ENCODE results near the gene SRSF2.

SRSF2 gene

GRCh38 chr17:76706817-76707216, 30.3 kb downstream of the SRSF2 start:
- no peak for TF ChIP-seq CTCF (IDR thresholded peaks at IDR 0.05; ENCODE audit: control insufficient read depth, insufficient read depth, low read depth, low read length, missing control alignments)
- no peak overlapping the region for H3K4me3 ChIP-seq (ENCODE audit: control insufficient read depth, low read depth, low read length)
- DNase-seq (ENCODE audit: low read depth), result no peak

GRCh38 chr17:76704805-76705204, 32.3 kb downstream of the SRSF2 start:
- TF ChIP-seq CTCF (IDR thresholded peaks at IDR 0.05; ENCODE audit: control insufficient read depth, insufficient read depth, low read depth, low read length, missing control alignments), result no peak
- H3K4me3 ChIP-seq (ENCODE audit: control insufficient read depth, low read depth, low read length), result no peak overlapping the region
- no peak for DNase-seq (ENCODE audit: low read depth)

GRCh38 chr17:76702941-76703637, 34.0 kb downstream of the SRSF2 start:
- TF ChIP-seq CTCF (IDR thresholded peaks at IDR 0.05; ENCODE audit: control insufficient read depth, insufficient read depth, low read depth, low read length, missing control alignments), result no peak
- no peak for DNase-seq (ENCODE audit: low read depth)
- no peak overlapping the region for H3K4me3 ChIP-seq (ENCODE audit: control insufficient read depth, low read depth, low read length)

- DNase-seq (ENCODE audit: low read depth), result no peak
- no peak for TF ChIP-seq CTCF (IDR thresholded peaks at IDR 0.05; ENCODE audit: control insufficient read depth, insufficient read depth, low read depth, low read length, missing control alignments)
- H3K4me3 ChIP-seq (ENCODE audit: control insufficient read depth, low read depth, low read length), result no peak overlapping the region
Measured at GRCh38 chr17:76702076-76702475, 35.1 kb downstream of the SRSF2 start.

- no peak for TF ChIP-seq CTCF (IDR thresholded peaks at IDR 0.05; ENCODE audit: control insufficient read depth, insufficient read depth, low read depth, low read length, missing control alignments)
- H3K4me3 ChIP-seq (ENCODE audit: control insufficient read depth, low read depth, low read length), result no peak overlapping the region
- no peak for DNase-seq (ENCODE audit: low read depth)
Measured at GRCh38 chr17:76701471-76701967, 35.6 kb downstream of the SRSF2 start.

GRCh38 chr17:76700617-76701470, 36.3 kb downstream of the SRSF2 start:
- TF ChIP-seq CTCF (IDR thresholded peaks at IDR 0.05; ENCODE audit: control insufficient read depth, insufficient read depth, low read depth, low read length, missing control alignments), result no peak
- peak; percentile 61 for DNase-seq (ENCODE audit: low read depth)
- H3K4me3 ChIP-seq (ENCODE audit: control insufficient read depth, low read depth, low read length), result no peak overlapping the region; the same call in 1 of the 2 replicates

Measured in AG09309 (cell line).